Neuronal stem cell (in vitro differentiated cells): ENCODE data around the gene PRICKLE4.
A peak's percentile ranks its signal among the peaks of the same experiment; 100 is the strongest.

Experiments
- DNase-seq: peaks from one replicate; pipeline ENCODE4 v3.0.0-alpha.2; 2013; ENCODE audit warnings: low spot score
- H2AFZ ChIP-seq: one replicate; pipeline ENCODE4 v1.6.1; 2013; ENCODE audit warnings: mild to moderate bottlenecking, low read length, inconsistent platforms
- H2AK5ac ChIP-seq: 2 replicates; pipeline ENCODE4 v1.6.1; 2013; ENCODE audit warnings: low read depth, mild to moderate bottlenecking, inconsistent platforms, low read length, moderate library complexity, mixed read lengths
- H2BK120ac ChIP-seq: 2 replicates; pipeline ENCODE4 v1.6.1; 2013; ENCODE audit warnings: low read depth, mild to moderate bottlenecking, inconsistent platforms, low read length, moderate library complexity, mixed read lengths
- H2BK12ac ChIP-seq: one replicate; pipeline ENCODE4 v1.6.1; 2013; ENCODE audit warnings: low read length, inconsistent platforms
- H2BK15ac ChIP-seq: 2 replicates; pipeline ENCODE4 v1.6.1; 2013; ENCODE audit warnings: mild to moderate bottlenecking, low read length, inconsistent platforms, mixed read lengths
- H2BK5ac ChIP-seq: one replicate; pipeline ENCODE4 v1.6.1; 2013; ENCODE audit warnings: inconsistent platforms, mild to moderate bottlenecking, low read length, moderate library complexity
- H3K14ac ChIP-seq: one replicate; pipeline ENCODE4 v1.6.1; 2013; ENCODE audit warnings: low read length, inconsistent platforms
- H3K18ac ChIP-seq: 2 replicates; pipeline ENCODE4 v1.6.1; 2013; ENCODE audit warnings: low read length, inconsistent platforms
- H3K23ac ChIP-seq: 2 replicates; pipeline ENCODE4 v1.6.1; 2013; ENCODE audit warnings: low read depth, mild to moderate bottlenecking, mixed read lengths, low read length, inconsistent platforms; ENCODE audit not compliant: poor library complexity
- H3K27ac ChIP-seq: replicated peaks from 3 replicates; pipeline ENCODE4 v1.5.1; 2013; ENCODE audit warnings: low read length, inconsistent platforms
- H3K27me3 ChIP-seq, 3 experiments: 2 replicates each; pipeline ENCODE4 v1.6.1; 2013; ENCODE audit warnings: low read length in 3 of 3, mild to moderate bottlenecking in 2 of 3, inconsistent platforms in 1 of 3, low read depth in 1 of 3, mixed read lengths in 1 of 3, moderate library complexity in 1 of 3; ENCODE audit not compliant: control insufficient read depth in 3 of 3, insufficient read depth in 3 of 3
- H3K36me3 ChIP-seq, 2 donors: replicated peaks in 1 of 2; 2 replicates each; pipeline ENCODE4 v1.6.1; 2013; ENCODE audit warnings: low read length in 2 of 2; ENCODE audit not compliant: control insufficient read depth in 2 of 2, insufficient read depth in 2 of 2
- H3K4ac ChIP-seq: 2 replicates; pipeline ENCODE4 v1.6.1; 2013; ENCODE audit warnings: inconsistent platforms, mild to moderate bottlenecking, low read length, moderate library complexity
- H3K4me1 ChIP-seq, 2 donors: 1 replicate in 1 of 2; 2 replicates in 1 of 2; pipeline ENCODE4 v1.6.1; 2013; ENCODE audit warnings: low read length in 2 of 2, low read depth in 1 of 2; ENCODE audit not compliant: control insufficient read depth in 2 of 2, insufficient read depth in 1 of 2
- H3K4me2 ChIP-seq: one replicate; pipeline ENCODE4 v1.6.1; 2013; ENCODE audit warnings: mild to moderate bottlenecking, low read length, inconsistent platforms; ENCODE audit not compliant: insufficient read depth, poor library complexity, severe bottlenecking
- H3K4me3 ChIP-seq, 2 donors: 2 replicates each; pipeline ENCODE4 v1.5.1; 2013; ENCODE audit warnings: low read length in 2 of 2, mild to moderate bottlenecking in 2 of 2, inconsistent platforms in 1 of 2, moderate library complexity in 1 of 2
- H3K79me1 ChIP-seq: one replicate; pipeline ENCODE4 v1.6.1; 2013; ENCODE audit warnings: low read depth, mild to moderate bottlenecking, inconsistent platforms, low read length, moderate library complexity
- H3K9ac ChIP-seq: one replicate; pipeline ENCODE4 v1.6.1; 2013; ENCODE audit warnings: mild to moderate bottlenecking, low read depth, low read length, inconsistent platforms; ENCODE audit not compliant: poor library complexity
- H3K9me3 ChIP-seq, 2 donors: replicated peaks in 1 of 2; 2 replicates each; pipeline versions ENCODE3 to v1.6.1; 2013; ENCODE audit warnings: low read length in 2 of 2, mild to moderate bottlenecking in 2 of 2, inconsistent platforms in 1 of 2, low read depth in 1 of 2, mixed read lengths in 1 of 2, moderate library complexity in 1 of 2; ENCODE audit not compliant: control insufficient read depth in 2 of 2, insufficient read depth in 1 of 2
- H4K8ac ChIP-seq: one replicate; pipeline ENCODE4 v1.6.1; 2013; ENCODE audit warnings: low read depth, mild to moderate bottlenecking, inconsistent platforms, low read length, moderate library complexity
- H4K91ac ChIP-seq: one replicate; pipeline ENCODE4 v1.6.1; 2013; ENCODE audit warnings: low read length, low read depth, mild to moderate bottlenecking, inconsistent platforms; ENCODE audit not compliant: poor library complexity
- WGBS, 2 donors: extraction: QIAGEN DNeasy Blood & Tissue Kit; methylation state at CpG; one replicate each; pipeline ENCODE4 v1.1.7; 2013; ENCODE audit warnings: missing lambda C conversion rate in 2 of 2, mixed read lengths in 1 of 2; ENCODE audit not compliant: insufficient read length in 2 of 2, insufficient replicate concordance in 1 of 2; ENCODE audit errors: extremely low coverage in 2 of 2; 5-methylcytosine and 5-hydroxymethylcytosine counted together

Gene PRICKLE4

GRCh38 chr6:41741625-41742490 is 38.7 kb upstream of the PRICKLE4 start:
- Histone ChIP-seq H3K9me3 (peaks cover 0 to under 1% of the 10 kb centered on the region in 2 donors), H2BK5ac (no peak overlapping the region), H2BK15ac (peak overlapping the region; percentile 77), H3K9ac (no peak overlapping the region), H4K91ac (no peak overlapping the region), H3K14ac (peak overlapping the region; percentile 3), H2AFZ (no peak overlapping the region), H4K8ac (no peak overlapping the region), H3K4ac (no peak overlapping the region), H2AK5ac (peak overlapping the region; percentile 49), H3K79me1 (no peaks in the 10 kb centered on the region), H3K18ac (peak overlapping the region; percentile 21), H3K4me3 (no peak overlapping the region), H3K36me3 (no peaks in the 10 kb centered on the region), H3K27ac (no peak overlapping the region), H3K4me2 (no peak overlapping the region), H3K4me1 (peaks cover 0 to 7% of the 10 kb centered on the region in 2 donors), H3K23ac (peak overlapping the region; percentile 71), H2BK12ac (no peak overlapping the region), H2BK120ac (no peak overlapping the region), H3K27me3 (peaks cover 0 to 36% (median 0%) of the 10 kb centered on the region in 3 experiments)
- no CpG with 5 or more reads among the region's 20 CpGs for WGBS, 2 donors
- no peak for DNase-seq

DNA sequence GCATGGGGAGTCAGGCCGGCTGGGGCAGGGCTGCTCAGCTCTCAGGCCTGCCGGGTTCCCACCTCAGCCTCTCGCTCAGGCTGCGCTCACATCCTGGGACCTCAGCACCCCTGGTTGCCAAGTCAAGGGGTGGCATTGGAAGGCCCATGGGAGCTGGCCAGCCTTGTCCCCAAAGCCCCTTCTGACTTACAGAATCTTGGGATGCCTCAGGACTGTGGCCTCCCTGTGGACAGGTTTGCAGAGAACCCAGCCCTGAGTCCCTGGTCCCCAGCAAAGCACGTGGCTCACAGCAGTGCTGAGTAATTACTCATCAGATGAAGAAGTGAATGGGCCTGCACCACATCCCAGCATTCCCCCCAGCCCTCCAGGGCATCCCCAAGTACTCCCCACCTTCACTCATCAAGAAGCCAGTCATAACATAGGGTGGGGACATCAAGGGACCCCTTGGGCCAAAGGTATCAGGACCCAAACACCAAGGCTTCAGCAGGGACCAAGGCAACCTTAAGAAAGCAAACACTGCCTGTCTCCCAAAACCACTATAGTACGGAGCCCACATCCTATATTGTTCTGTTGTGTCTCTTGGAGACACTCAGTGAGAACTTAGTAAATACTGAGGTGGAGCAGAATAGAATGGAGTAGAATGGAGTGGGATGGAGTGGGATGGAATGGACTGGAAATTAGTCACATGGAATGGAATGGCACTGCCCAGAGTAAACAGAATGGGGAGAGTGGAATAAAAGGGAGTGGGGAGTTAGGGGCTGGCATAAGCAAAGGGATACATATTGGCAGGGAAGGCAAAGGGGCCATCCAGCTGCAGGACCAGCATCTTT is 37.0 kb upstream of the PRICKLE4 start:
- Histone ChIP-seq H3K9me3 (peaks cover 0 to 2% of the 10 kb centered on the region in 2 donors), H4K91ac (no peak overlapping the region), H3K79me1 (no peaks in the 10 kb centered on the region), H2BK120ac (no peak overlapping the region), H3K27ac (no peak overlapping the region), H3K4me2 (no peak overlapping the region), H3K18ac (no peak overlapping the region), H3K23ac (no peak overlapping the region), H3K27me3 (peaks cover 0 to 47% (median 0%) of the 10 kb centered on the region in 3 experiments), H3K4ac (no peak overlapping the region), H4K8ac (no peak overlapping the region), H3K4me3 (no peak overlapping the region), H3K36me3 (no peaks in the 10 kb centered on the region), H3K14ac (no peak overlapping the region), H2BK15ac (peak overlapping the region; percentile 46), H3K4me1 (peaks cover 0 to 7% of the 10 kb centered on the region in 2 donors), H2AK5ac (no peak overlapping the region), H3K9ac (no peak overlapping the region), H2BK5ac (no peak overlapping the region), H2BK12ac (no peak overlapping the region), H2AFZ (no peak overlapping the region)
- WGBS, 2 donors, result no CpG with 5 or more reads among the region's 6 CpGs
- no peak for DNase-seq

- Histone ChIP-seq H2AK5ac (no peak overlapping the region), H2AFZ (no peak overlapping the region), H3K36me3 (no peaks in the 10 kb centered on the region), H3K14ac (peak overlapping the region; percentile 73), H3K27ac (no peak overlapping the region), H3K4ac (no peak overlapping the region), H4K8ac (no peak overlapping the region), H3K9ac (no peak overlapping the region), H2BK12ac (peak overlapping the region; percentile 77), H3K27me3 (peaks cover 0 to 50% (median 0%) of the 10 kb centered on the region in 3 experiments), H4K91ac (no peak overlapping the region), H2BK120ac (no peak overlapping the region), H3K23ac (no peak overlapping the region), H3K4me3 (no peak overlapping the region), H3K79me1 (no peaks in the 10 kb centered on the region), H3K4me2 (no peak overlapping the region), H3K18ac (no peak overlapping the region), H2BK15ac (peak overlapping the region; percentile 46), H2BK5ac (no peak overlapping the region), H3K4me1 (peaks cover 0 to 4% of the 10 kb centered on the region in 2 donors), H3K9me3 (peaks cover 0 to 2% of the 10 kb centered on the region in 2 donors)
- DNase-seq, result no peak
- WGBS, 2 donors, result no CpG with 5 or more reads among the region's 7 CpGs
These were observed 36.3 kb upstream of the PRICKLE4 start for GRCh38 chr6:41744236-41744787.
